T-helper 2 cell treated with Interferon-gamma antibody and Interleukin-4, amounts not matched to agents 100 ng/mL and 5 ng/mL, for 36 hours (primary cell): ENCODE measurements around the gene CCDC57. TPM values are rescaled to one million over a fixed set of nuclear protein-coding genes. Genes with fewer than 3 reads are reported as not detected.

ENCODE experiments used
- intact Hi-C: fragments of 100-400 bp; cut with micrococcal nuclease; formaldehyde crosslinking; loops from one replicate; pipeline ENCODE4 v1.15.1; 2023
- total RNA-seq: library from RNA; stranded (reverse); gene quantifications from 2 replicates; pipeline ENCODE4 v1.2.3, GENCODE V29; 2022

CCDC57 gene
- total RNA-seq, 1 donor from 2014 or later: 59.0 TPM

DNA sequence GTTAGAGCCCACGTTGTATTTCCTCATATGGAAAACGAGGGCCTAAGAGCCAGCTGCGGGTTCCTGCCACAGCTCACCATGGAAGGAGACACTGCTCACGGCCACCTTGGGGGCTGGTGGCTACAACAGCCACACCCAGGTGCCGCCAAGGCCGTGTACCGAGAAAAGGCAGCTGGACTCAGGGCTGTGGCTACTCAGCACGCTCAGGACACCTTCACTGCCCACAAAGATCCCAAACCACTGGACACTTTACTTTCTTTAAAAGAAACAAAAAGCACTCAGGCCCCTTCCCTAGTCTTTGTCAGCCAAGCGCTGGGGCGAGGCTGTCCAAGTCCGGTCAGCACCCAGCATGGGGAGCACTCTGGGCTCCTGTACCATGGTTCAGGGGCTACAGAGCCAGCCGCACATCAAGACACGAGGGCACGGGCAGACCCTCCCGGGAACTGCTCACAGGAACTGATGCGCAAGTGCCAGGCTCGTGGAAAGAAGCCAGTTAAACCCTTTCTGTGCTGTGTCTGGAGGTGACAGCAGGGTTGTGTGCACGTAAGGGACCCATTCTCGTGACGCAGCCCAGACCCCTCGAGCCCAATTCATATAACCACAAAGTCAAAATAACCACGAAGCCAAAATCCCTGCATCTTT, 34.7 kb upstream of the CCDC57 start:
- intact Hi-C loops: no loop called here

DNA sequence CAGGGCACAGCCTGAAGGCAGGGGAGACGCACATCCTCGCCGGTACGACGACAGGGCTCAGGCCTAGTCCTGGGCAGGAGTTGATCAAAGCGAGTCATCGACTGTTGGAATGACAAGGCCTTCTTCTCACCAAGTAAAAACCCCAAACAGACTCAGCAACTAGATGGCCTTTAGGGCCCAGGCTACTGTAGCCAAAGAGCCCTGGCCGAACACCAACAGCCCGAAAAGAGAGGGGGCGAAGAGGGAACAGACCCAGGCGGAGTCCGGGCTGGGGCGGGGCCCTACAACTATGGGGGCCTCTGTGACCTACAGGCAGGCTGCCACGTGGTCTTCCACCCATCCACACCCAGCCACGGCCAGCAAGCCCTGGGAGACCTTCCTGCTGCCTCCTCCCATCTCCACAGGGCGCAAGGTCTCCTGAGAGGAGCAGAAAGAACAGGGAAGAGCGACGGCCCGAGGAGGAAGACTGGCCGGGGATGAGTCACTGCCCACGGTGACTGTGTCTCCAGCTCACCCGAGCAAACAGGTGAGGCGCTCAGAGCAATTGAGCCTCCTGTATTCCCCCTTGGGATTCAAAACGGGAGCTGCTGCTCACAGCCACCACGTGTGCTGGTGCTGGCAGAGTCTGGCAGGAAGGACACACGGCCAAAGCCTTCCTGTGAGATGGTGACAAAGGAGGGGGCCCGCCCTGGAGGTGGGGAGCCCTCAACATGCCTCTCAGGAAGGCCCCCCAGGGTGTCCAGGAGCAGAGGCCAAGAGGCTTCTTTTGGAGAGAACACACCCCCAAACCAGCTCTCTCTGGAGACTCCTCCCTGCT, 33.9 kb upstream of the CCDC57 start:
- intact Hi-C loops: no loop called here

- intact Hi-C loops: no loop called here
These were observed 33.4 kb upstream of the CCDC57 start for GRCh38 chr17:82246040-82246364.

DNA sequence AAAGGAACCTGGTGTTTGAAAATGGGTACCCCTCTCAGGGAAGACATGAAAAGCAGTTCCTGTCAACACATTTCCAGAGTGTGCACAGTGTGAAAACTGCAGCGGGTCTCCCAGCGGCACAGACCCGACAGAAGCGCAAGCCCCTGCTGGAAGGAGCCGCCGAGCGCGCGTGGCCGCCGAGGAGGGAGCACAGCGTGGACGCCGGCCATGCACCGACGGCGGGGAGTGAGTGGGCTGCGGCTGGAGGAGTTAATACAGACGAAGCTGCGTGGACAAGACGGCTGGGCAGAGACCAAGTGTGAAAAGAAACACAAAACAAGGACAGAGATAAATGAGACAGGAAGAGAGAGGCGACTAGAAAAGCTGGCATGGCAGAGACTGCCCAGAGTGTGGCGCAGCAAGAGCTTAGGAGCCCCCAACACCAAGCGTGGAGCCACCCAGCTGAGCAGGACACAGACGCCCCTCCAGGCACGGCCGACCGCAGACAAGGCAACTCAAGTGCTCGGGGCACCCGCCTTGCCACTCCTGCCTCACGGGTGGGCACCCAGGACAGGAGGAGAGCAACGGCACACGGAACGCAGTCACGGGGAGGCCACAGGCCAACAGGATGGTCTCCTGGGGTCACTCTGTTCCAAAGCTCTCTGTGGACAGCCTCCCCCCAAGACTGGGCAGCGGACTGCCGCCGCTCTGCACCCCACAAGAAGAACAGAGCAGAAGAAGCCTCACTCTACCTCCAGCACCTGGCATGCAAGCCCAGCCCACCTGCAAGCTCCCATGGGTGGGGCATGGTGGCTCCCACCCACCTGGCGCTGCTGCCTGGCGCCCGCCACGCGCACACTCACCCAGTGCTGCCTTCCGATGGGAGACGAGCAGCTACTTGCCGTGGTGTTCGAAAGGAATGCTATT, 32.7 kb upstream of the CCDC57 start:
- intact Hi-C loops: no loop called here

- intact Hi-C loops: no loop called here
These were observed 31.9 kb upstream of the CCDC57 start for GRCh38 chr17:82244413-82245133.

- intact Hi-C loops: no loop called here
These were observed 31.2 kb upstream of the CCDC57 start for GRCh38 chr17:82243648-82244412.

DNA sequence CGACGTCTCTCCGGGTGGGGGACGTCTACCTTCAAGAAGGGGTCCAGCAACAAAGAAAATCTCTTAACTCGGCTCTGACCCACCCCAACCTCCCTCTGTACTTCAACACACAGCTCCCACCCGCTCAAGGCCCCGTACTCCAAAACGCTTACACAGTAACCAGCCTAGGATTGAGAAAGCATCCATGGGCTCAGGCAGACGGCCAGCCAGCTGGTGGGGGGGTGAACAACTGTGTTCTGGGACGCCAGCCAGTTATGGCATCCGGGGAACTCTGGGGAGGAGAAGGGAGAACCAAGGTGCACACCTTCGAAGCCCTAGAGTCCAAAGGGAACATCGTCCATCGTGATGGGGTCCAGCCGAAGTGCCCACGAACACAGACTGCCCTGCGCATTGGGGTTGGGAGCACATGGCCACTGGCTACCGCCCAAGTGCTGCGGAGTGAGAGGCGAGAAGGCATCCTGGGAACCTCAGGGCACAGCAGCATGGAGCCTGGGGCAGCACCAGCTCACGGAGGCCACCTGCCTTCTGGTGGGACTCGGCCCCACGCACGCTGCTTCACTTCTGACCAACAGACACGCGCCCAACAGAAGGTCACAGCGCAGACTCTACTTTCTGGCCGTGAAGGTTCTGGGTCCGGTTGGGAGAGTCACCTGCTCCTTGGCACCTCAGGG, 30.5 kb upstream of the CCDC57 start:
- intact Hi-C loops: no loop called here

- intact Hi-C loops: no loop called here
These were observed 30.0 kb upstream of the CCDC57 start for GRCh38 chr17:82242698-82242976.

DNA sequence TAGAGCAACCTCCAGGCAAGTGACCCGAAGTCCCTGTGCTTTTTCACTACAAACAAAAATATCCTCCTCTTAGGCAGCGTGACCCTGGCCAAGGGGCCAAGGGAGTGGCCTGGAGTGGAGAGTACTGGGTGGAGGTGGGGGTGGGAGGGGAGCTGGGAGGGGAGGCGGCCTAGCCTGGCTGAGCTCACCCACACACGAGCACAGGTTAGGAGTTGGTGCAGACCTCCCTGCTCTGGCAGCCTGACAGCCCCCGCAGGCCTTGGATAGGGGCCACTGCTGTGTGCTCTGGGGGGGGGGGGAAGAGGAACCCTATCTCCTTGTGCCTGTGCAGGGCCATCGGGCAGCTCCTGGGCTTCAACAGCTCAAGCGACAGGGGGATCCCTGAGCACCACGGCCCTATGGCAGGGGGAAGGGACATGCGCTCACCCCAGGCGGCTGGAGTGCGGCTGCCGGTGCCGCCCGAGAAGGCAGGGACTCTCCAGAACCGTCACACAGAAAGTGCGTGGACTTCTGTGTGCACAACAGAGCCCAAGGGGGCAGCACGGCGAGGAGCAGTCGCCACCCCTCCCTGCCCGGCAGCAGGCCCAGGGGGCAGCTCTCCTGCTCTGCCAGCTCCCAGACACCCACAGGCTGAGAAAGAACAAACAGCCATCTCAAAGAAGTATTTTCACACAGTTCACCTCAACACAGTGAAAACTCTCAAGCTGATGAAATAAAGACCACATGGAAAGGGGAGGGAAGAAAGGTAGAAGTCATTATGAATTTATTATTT, 29.5 kb upstream of the CCDC57 start:
- intact Hi-C loops: no loop called here

GRCh38 chr17:82241183-82241925, 28.7 kb upstream of the CCDC57 start:
- intact Hi-C loops: no loop called here

- intact Hi-C loops: no loop called here
These were observed 28.0 kb upstream of the CCDC57 start for GRCh38 chr17:82240506-82241182.

GRCh38 chr17:82239926-82240505, 27.4 kb upstream of the CCDC57 start:
- intact Hi-C loops: loop anchor here (2.0 to 10.0 kb wide), 2 partner anchors 33 to 175 kb away; partner anchors contain the start of genes CSNK1D, HEXD and OGFOD3

DNA sequence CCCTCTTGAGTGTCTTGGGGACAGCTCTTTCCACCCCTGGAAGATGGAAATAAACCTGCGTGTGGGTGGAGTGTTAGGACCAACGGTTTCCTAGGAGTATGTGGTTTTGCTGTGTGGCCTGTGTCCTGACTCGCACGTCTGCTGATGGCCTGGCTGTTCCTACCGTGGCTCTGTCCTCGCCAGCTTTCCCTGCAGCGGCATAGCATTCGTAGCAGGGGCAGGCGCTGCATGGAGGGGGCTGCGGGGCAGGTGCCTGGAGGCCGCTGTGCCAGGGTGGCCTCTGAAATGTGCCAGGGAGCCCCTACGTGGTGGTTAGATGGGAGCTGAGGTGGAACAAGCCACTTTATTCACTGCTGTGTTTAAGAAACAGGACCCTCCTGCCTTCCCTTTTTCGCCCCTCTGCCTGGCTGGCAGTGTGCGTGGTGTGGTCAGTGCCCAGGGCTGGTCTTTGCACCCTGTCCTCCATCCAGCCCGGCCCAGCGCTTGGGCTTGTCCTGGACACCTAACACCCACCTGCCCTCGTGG, 26.8 kb upstream of the CCDC57 start:
- intact Hi-C loops: loop anchor here (2.0 to 10.0 kb wide), 2 partner anchors 33 to 175 kb away; partner anchors contain the start of genes CSNK1D, HEXD and OGFOD3

- intact Hi-C loops: loop anchor here (2.0 to 10.0 kb wide), 2 partner anchors 34 to 176 kb away; partner anchors contain the start of genes CSNK1D, HEXD and OGFOD3
These were observed 26.0 kb upstream of the CCDC57 start for GRCh38 chr17:82238472-82239201.

DNA sequence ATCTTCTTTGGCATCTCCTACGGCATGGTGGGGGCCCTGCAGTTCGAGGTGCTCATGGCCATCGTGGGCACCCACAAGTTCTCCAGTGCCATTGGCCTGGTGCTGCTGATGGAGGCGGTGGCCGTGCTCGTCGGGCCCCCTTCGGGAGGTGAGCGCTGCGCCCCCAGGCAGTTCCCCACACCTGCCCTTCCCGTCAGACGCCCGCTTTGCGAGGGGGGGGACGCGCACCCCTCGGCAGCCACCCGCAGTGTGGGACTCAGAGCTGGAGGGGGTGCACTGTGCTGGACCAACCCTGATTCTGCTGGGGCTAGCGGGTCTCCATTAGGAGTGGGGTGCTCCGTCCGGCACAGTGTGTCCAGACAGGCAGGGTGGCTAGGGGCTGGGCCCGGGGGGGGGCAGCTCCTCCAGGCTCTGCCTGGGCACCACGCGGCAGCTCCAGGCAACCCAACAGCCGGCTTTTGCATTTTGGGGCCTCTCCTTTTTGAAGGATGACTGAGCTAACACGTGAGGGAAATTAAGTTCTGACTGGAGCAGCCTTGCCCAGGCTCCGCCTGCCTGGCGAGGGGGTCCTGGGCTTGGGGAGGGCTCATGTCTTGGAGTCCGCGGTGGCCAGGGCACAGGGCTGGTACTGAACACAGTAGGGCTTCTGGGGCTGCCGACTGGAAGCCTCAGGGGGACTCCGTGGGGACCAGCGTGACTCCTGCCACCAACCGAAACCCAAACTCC, 25.3 kb upstream of the CCDC57 start:
- intact Hi-C loops: loop anchor here (2.0 to 10.0 kb wide), 2 partner anchors 35 to 177 kb away; partner anchors contain the start of genes CSNK1D, HEXD and OGFOD3
